Neutrophil (primary cell): ENCODE measurements around the gene DDX23.

ENCODE experiments used
- H3K27ac ChIP-seq: fragments of 200-600 bp; sonication (generic); 2 replicates; pipeline ENCODE4 v1.5.1; 2016; ENCODE audit warnings: mild to moderate bottlenecking, moderate library complexity
- H3K27me3 ChIP-seq: fragments of 200-600 bp; sonication (generic); 2 replicates; pipeline ENCODE4 v1.6.0; 2016; ENCODE audit warnings: mild to moderate bottlenecking
- H3K36me3 ChIP-seq: fragments of 200-600 bp; sonication (generic); 2 replicates; pipeline ENCODE4 v1.5.1; 2017
- H3K4me1 ChIP-seq, 2 experiments: fragments of 200-600 bp in 1 of 2; sonication (generic) in 1 of 2; 1 replicate in 1 of 2; 2 replicates in 1 of 2; pipeline versions ENCODE4 v1.5.1 to v1.6.1; 2013 to 2016; ENCODE audit warnings: low read depth in 1 of 2, low read length in 1 of 2, mild to moderate bottlenecking in 1 of 2, moderate library complexity in 1 of 2; ENCODE audit not compliant: control insufficient read depth in 1 of 2, insufficient read depth in 1 of 2
- H3K4me3 ChIP-seq, 2 experiments: fragments of 200-600 bp in 1 of 2; sonication (generic) in 1 of 2; 1 replicate in 1 of 2; 2 replicates in 1 of 2; pipeline ENCODE4 v1.5.1; 2013 to 2016; ENCODE audit warnings: low read depth in 1 of 2, low read length in 1 of 2, mild to moderate bottlenecking in 1 of 2, moderate library complexity in 1 of 2
- H3K9me3 ChIP-seq: fragments of 200-600 bp; sonication (generic); 2 replicates; pipeline ENCODE4 v1.5.1; 2016
- TF ChIP-seq, protein P1 (sequence below): fragments of 200-600 bp; sonication (generic); IDR thresholded peaks from 2 replicates; pipeline ENCODE4 v1.5.1; 2016; ENCODE audit warnings: antibody characterized with exemption

Gene DDX23

DNA sequence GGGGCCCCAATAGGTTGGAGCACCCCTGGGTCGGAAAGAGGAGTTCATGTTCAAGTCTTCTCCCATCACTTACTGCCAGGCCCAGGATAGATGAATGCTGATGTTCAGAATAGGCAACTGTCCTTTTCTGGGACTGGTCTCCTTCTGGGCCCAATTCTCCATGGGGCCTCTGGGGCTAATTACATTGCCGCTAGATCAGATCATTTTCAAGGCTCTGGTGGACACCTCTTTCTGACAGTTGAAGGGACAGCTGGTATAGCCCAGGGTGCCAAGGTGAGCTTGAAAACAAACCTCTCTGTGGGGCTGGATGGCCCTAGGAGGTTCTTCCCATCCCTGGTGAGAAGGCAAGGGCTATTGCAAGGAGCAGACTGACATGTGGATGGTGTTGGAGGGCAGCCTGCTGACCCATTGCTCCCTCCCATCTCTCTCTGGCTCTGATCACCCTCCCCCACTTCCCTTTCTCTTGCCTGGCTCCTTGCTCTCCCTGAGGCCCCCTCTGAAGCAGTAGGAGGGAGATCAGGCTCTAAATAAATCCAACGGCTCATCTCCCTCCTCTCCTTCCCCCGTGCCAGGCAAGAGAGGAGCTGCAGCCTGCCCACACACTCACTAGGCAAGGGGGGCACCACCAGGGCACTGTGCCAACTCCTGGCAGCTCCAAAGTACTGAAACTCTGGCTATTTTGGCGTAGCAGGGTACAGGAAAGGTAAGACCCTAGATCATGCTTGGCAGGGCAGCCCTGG lies 31.8 kb downstream of the DDX23 start:
- Histone ChIP-seq H3K9me3 (no peaks in the 10 kb centered on the region), H3K36me3 (no peaks in the 10 kb centered on the region), H3K27ac (no peak overlapping the region), H3K4me3 (no peak overlapping the region), H3K27me3 (peaks cover 85% of the 10 kb centered on the region), H3K4me1 (peaks cover 19 to 24% of the 10 kb centered on the region in 2 experiments)
- TF ChIP-seq, protein P1, sequence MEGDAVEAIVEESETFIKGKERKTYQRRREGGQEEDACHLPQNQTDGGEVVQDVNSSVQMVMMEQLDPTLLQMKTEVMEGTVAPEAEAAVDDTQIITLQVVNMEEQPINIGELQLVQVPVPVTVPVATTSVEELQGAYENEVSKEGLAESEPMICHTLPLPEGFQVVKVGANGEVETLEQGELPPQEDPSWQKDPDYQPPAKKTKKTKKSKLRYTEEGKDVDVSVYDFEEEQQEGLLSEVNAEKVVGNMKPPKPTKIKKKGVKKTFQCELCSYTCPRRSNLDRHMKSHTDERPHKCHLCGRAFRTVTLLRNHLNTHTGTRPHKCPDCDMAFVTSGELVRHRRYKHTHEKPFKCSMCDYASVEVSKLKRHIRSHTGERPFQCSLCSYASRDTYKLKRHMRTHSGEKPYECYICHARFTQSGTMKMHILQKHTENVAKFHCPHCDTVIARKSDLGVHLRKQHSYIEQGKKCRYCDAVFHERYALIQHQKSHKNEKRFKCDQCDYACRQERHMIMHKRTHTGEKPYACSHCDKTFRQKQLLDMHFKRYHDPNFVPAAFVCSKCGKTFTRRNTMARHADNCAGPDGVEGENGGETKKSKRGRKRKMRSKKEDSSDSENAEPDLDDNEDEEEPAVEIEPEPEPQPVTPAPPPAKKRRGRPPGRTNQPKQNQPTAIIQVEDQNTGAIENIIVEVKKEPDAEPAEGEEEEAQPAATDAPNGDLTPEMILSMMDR: no peak

DNA sequence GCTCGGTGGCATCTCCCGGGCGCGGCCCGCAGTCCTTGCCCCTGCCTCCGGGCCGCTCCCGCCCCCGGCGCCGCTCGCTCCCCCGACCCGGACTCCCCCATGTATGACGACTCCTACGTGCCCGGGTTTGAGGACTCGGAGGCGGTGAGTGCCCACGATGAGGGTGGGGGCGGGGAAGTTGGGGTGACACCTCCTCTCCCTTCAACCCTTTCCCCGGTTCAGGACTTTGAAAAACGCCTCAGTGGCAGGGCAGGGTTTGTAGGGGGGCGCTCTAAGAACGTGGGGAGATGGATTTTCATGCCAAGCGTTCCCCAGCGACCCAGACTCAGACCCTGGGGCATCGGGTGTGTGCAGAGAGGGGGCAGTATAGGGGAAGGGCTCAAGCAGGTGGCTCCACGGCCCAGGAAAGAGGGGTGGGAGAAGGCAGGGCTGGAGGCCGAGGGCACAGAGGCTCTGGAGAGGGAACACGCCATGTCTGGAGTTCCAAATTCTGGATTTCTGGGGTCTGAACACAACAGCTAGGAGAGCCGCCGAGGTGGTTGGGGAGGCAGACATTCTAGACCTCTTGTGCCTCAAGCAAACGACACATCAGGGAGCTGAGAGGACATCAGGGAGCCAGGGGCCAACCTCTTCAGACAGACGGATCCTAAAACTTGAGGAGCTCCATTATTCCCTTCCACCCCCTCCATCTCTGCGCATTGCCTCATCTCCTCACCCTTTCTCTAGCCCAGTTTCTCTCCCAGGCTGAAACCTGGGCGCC lies 33.0 kb downstream of the DDX23 start:
- peaks cover 30 to 33% of the 10 kb centered on the region in 2 experiments for H3K4me1 ChIP-seq
- TF ChIP-seq, protein P1: no peak
- no peaks in the 10 kb centered on the region for H3K9me3 ChIP-seq
- H3K36me3 ChIP-seq: no peaks in the 10 kb centered on the region
- H3K4me3 ChIP-seq: peak overlapping the region; percentile 12 to 76
- H3K27ac ChIP-seq: no peak overlapping the region
- peaks cover 92% of the 10 kb centered on the region for H3K27me3 ChIP-seq

DNA sequence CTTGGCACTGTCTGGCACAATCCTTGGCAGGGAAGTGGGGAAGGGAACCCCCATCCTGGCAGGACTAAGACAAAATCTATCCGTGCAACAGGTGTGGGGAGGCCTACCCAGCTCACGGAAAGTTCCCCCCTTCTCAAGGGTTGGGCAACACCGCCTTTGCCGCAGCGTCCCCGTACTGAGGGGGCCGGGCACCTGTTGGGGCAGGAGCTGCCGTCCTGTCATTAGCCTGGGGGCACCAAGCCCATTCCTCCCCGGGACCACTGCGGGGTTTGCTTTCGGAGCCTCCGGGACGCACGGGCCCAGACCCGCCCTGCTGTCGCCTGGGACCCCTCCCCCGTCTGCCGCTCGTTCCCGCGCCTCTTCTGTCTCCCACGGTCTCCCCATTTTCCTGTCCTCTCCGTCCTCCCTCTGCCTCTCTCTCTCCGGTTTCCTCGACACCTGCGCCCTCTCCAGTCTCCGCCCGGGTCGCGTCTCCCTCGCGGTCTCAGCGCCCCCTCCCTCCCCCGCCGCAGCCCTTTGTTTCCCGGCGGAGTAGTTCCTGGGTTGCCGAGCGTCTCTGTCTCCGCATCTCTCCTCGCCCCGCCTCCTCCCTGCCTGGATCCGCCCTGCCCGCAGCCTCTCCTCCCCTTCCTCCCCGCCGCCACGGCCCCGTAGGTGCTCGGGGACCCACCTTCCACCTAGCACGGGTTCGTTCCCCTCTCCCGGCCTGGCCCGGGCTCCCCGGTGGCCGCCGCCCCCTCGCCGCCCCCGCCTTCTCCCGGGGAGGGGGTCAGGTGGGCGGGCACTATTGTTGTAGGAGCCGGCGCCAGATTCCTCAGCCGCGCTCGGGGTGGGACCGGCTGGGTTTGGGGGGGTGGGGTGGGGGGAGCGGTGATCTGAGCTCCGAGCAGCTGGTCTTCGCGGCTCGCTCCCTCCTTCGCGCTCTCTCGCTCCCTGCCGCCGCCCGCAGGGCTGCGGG lies 33.8 kb downstream of the DDX23 start, which contains the start of gene CACNB3:
Gene CACNB3, plus strand, starts transcription at position 624 of the 958 bp plus-strand sequence. CDS start 434 bp downstream, outside the sequence.
- TF ChIP-seq, protein P1: no peak
- Histone ChIP-seq H3K4me3 (peak within 1 kb of the TSS; percentile 62 to 76), H3K9me3 (no peaks in the 10 kb centered on the region), H3K36me3 (no peaks in the 10 kb centered on the region), H3K27me3 (peaks cover 94% of the 10 kb centered on the region), H3K4me1 (peaks cover 33% of the 10 kb centered on the region in 2 experiments), H3K27ac (no peak within 1 kb of the TSS)

DNA sequence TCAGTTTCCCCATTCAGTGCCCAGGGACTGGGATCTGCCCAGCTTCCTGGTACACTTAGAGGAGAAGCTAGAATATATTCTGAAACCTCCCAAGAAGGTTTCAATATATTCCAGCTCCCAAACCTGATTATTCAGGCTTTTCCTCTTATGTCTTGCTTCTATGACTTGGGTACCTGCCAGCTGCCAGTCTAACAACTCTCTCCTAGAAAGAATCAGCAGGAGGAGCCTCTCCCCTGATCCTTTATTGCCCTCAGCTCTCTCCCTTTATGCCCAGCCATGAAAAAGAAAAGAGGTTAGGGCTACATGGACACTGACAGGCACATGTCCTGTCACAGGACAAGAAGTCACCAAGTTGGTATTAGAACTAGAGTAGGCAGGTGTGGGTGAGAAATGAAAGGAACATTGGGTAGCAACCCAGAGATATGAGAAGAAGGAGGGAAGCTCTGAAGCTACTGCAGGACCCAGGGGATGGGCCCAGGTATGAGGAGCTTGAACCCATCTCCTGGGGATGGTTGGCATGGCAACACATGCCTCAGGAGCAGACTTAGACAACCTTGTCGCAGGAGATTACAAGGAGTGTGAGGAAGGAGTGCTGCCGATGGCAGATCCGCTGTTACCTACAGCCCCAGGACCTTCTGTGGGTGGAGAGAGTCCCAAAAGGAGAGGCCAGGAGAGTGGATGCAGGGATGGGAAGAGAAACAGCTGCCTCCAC lies 35.7 kb downstream of the DDX23 start:
- Histone ChIP-seq H3K27me3 (peaks cover 77% of the 10 kb centered on the region), H3K36me3 (no peaks in the 10 kb centered on the region), H3K27ac (no peak overlapping the region), H3K4me1 (peaks cover 33% of the 10 kb centered on the region in 2 experiments), H3K9me3 (no peaks in the 10 kb centered on the region), H3K4me3 (peak overlapping the region; percentile 69 to 92)
- TF ChIP-seq, protein P1: no peak
